ENCODE results near the gene DENND4C. TPM values are rescaled to one million over a fixed set of nuclear protein-coding genes. Genes with fewer than 3 reads are reported as not detected.

The DENND4C gene
- total RNA-seq, 1 experiment from 2014 or later: 26.6 TPM

- H3K23ac ChIP-seq (ENCODE audit: insufficient read length, low read depth, low read length): no peak overlapping the region
- peaks cover 3% of the 10 kb centered on the region for H3K79me1 ChIP-seq (ENCODE audit: insufficient read depth, low read depth, low read length, poor library complexity, severe bottlenecking)
- no peak overlapping the region for H3K9ac ChIP-seq (ENCODE audit: extremely low read depth, insufficient read length, low read length)
- no peaks in the 10 kb centered on the region for H3K27me3 ChIP-seq (ENCODE audit: insufficient read depth, low read length)
- no peak overlapping the region for H3K56ac ChIP-seq (ENCODE audit: insufficient read length, low read depth, low read length)
- H3K23me2 ChIP-seq (ENCODE audit: insufficient read length, low read depth, low read length, poor library complexity, severe bottlenecking): no peaks in the 10 kb centered on the region
- H3K14ac ChIP-seq (ENCODE audit: insufficient read depth, low read length): no peak overlapping the region
- H4K91ac ChIP-seq (ENCODE audit: insufficient read length, low read depth, low read length): no peak overlapping the region
- H3K4me1 Mint-ChIP-seq: no peaks in the 10 kb centered on the region
- no peak overlapping the region for H2AK5ac ChIP-seq (ENCODE audit: insufficient read length, low read length)
- no peak overlapping the region for H2BK120ac ChIP-seq (ENCODE audit: low read depth, low read length, poor library complexity, severe bottlenecking)
- no peak for TF ChIP-seq CTCF (conservative IDR thresholded peaks at IDR 0.05)
- H3K18ac ChIP-seq (ENCODE audit: insufficient read length, low read depth, low read length): no peak overlapping the region
- H3K27ac Mint-ChIP-seq: no peak overlapping the region; a peak in 1 of 7 replicates
- H3K4me2 ChIP-seq (ENCODE audit: insufficient read depth, insufficient read length, low read length): no peak overlapping the region
- H3K79me2 ChIP-seq (ENCODE audit: insufficient read depth, low read length): no peaks in the 10 kb centered on the region
- H2BK5ac ChIP-seq (ENCODE audit: insufficient read length, low read length): no peak overlapping the region
- H3K27me3 Mint-ChIP-seq (ENCODE audit: low read depth): no peaks in the 10 kb centered on the region
- no peak overlapping the region for H4K5ac ChIP-seq (ENCODE audit: insufficient read length, low read depth, low read length)
- H2AFZ ChIP-seq (ENCODE audit: low read length): no peak overlapping the region
- DNase-seq: no peak
- H2BK12ac ChIP-seq (ENCODE audit: insufficient read length, low read depth, low read length): no peak overlapping the region
- no peak overlapping the region for H4K8ac ChIP-seq (replicated peaks; ENCODE audit: insufficient read length, low read depth, low read length)
- H3K4me1 ChIP-seq (ENCODE audit: insufficient read depth, low read length): no peaks in the 10 kb centered on the region
- no peak overlapping the region for H3K27ac ChIP-seq (ENCODE audit: insufficient read length, low read depth, low read length)
- H3K36me3 Mint-ChIP-seq (ENCODE audit: insufficient read depth in 1 of 3, low read depth in 3 of 3): peaks cover 0 to 33% (median 27%) of the 10 kb centered on the region in 3 experiments; a peak in 5 of 7 replicates
- H3K4me3 Mint-ChIP-seq: no peak overlapping the region
- no peak overlapping the region for H2BK20ac ChIP-seq (ENCODE audit: low read depth, low read length, poor library complexity, severe bottlenecking)
- no peaks in the 10 kb centered on the region for H3K9me3 Mint-ChIP-seq
- no peak overlapping the region for H3T11ph ChIP-seq (ENCODE audit: low read length)
- H3K4ac ChIP-seq (ENCODE audit: low read depth, low read length): no peak overlapping the region
- H4K20me1 ChIP-seq (ENCODE audit: control insufficient read depth, insufficient read depth, insufficient read length): no peaks in the 10 kb centered on the region
- no peaks in the 10 kb centered on the region for H3K9me3 ChIP-seq (ENCODE audit: control insufficient read depth, low read depth, low read length)
- no peak overlapping the region for H2BK15ac ChIP-seq (ENCODE audit: low read depth, low read length)
These were observed 59.6 kb downstream of the DENND4C start for GRCh38 chr9:19290103-19290502.

Data from H9 (cell line).